Neural progenitor cell (in vitro differentiated cells): Measurements from ENCODE around the gene IMPDH1. TPM values are rescaled to one million over a fixed set of nuclear protein-coding genes. Genes with fewer than 3 reads are reported as not detected.

Experiments used
- DNase-seq: peaks from one replicate; pipeline ENCODE4 v3.0.0-alpha.2; 2016; ENCODE audit warnings: low spot score
- H2AFZ ChIP-seq: fragments of 200-600 bp; sonication (generic); replicated peaks from 2 replicates; pipeline ENCODE4 v1.6.1; 2016; ENCODE audit warnings: antibody characterized with exemption
- H3F3A ChIP-seq: fragments of 200-600 bp; sonication (generic); 2 replicates; pipeline ENCODE4 v1.6.1; 2016; ENCODE audit warnings: antibody characterized with exemption, low read depth
- H3K27ac ChIP-seq: fragments of 200-600 bp; sonication (generic); 2 replicates; pipeline ENCODE4 v1.5.1; 2016; ENCODE audit warnings: mild to moderate bottlenecking
- H3K27me3 ChIP-seq: fragments of 200-600 bp; sonication (generic); 2 replicates; pipeline ENCODE4 v1.6.1; 2016; ENCODE audit warnings: mild to moderate bottlenecking, moderate library complexity
- H3K36me3 ChIP-seq: fragments of 200-600 bp; sonication (generic); 2 replicates; pipeline ENCODE4 v1.5.1; 2016
- H3K4me1 ChIP-seq: fragments of 200-600 bp; sonication (generic); 2 replicates; pipeline ENCODE4 v1.6.1; 2016; ENCODE audit warnings: mixed run types
- H3K4me2 ChIP-seq: fragments of 200-600 bp; sonication (generic); 2 replicates; pipeline ENCODE4 v1.6.1; 2016
- H3K4me3 ChIP-seq: fragments of 200-600 bp; sonication (generic); 2 replicates; pipeline ENCODE4 v1.5.1; 2016
- H3K79me2 ChIP-seq: fragments of 200-600 bp; sonication (generic); 2 replicates; pipeline ENCODE4 v1.6.1; 2016; ENCODE audit warnings: low read depth
- H3K9ac ChIP-seq: fragments of 200-600 bp; sonication (generic); 2 replicates; pipeline ENCODE4 v1.6.1; 2016
- H3K9me3 ChIP-seq: fragments of 200-600 bp; sonication (generic); 2 replicates; pipeline ENCODE4 v1.5.1; 2016; ENCODE audit warnings: low read depth
- H4K20me1 ChIP-seq: fragments of 200-600 bp; sonication (generic); 2 replicates; pipeline ENCODE4 v1.6.1; 2016; ENCODE audit warnings: low read depth
- H3K27ac Mint-ChIP-seq: 3 replicates; pipeline ENCODE4 v1.8.0; 2021; ENCODE audit warnings: mixed read lengths
- H3K27me3 Mint-ChIP-seq: 2 replicates; pipeline ENCODE4 v1.8.0; 2022; ENCODE audit warnings: low read depth, mild to moderate bottlenecking, inconsistent platforms, moderate library complexity, mixed read lengths; ENCODE audit not compliant: insufficient read depth
- H3K36me3 Mint-ChIP-seq: 3 replicates; pipeline ENCODE4 v1.8.0; 2021; ENCODE audit warnings: mixed read lengths
- H3K4me1 Mint-ChIP-seq: 3 replicates; pipeline ENCODE4 v1.8.0; 2021; ENCODE audit warnings: mixed read lengths
- H3K4me3 Mint-ChIP-seq: 3 replicates; pipeline ENCODE4 v1.8.0; 2021; ENCODE audit warnings: mild to moderate bottlenecking, moderate library complexity, mixed read lengths
- H3K9me3 Mint-ChIP-seq: 3 replicates; pipeline ENCODE4 v1.8.0; 2020; ENCODE audit warnings: mixed read lengths
- CTCF ChIP-seq: fragments of 200-600 bp; sonication (generic); IDR thresholded peaks from 2 replicates; pipeline ENCODE4 v1.5.1; 2017; ENCODE audit warnings: antibody characterized with exemption, mild to moderate bottlenecking
- EZH2 ChIP-seq: fragments of 200-600 bp; sonication (generic); IDR thresholded peaks from 2 replicates; pipeline ENCODE4 v1.6.1; 2017; ENCODE audit warnings: antibody characterized with exemption, mild to moderate bottlenecking, moderate library complexity
- EZH2phosphoT487 ChIP-seq: fragments of 200-600 bp; sonication (generic); IDR thresholded peaks from 2 replicates; pipeline ENCODE4 v1.6.1; 2017; ENCODE audit warnings: antibody characterized with exemption
- total RNA-seq: library from RNA; depleted of rRNA; stranded (reverse); fragments of >200 nt; gene quantifications from 2 replicates; pipeline ENCODE4 v1.2.3, GENCODE V29; 2015; ENCODE audit warnings: low replicate concordance

The IMPDH1 gene
- total RNA-seq, 1 donor from 2014 or later: 17.0 TPM

DNA sequence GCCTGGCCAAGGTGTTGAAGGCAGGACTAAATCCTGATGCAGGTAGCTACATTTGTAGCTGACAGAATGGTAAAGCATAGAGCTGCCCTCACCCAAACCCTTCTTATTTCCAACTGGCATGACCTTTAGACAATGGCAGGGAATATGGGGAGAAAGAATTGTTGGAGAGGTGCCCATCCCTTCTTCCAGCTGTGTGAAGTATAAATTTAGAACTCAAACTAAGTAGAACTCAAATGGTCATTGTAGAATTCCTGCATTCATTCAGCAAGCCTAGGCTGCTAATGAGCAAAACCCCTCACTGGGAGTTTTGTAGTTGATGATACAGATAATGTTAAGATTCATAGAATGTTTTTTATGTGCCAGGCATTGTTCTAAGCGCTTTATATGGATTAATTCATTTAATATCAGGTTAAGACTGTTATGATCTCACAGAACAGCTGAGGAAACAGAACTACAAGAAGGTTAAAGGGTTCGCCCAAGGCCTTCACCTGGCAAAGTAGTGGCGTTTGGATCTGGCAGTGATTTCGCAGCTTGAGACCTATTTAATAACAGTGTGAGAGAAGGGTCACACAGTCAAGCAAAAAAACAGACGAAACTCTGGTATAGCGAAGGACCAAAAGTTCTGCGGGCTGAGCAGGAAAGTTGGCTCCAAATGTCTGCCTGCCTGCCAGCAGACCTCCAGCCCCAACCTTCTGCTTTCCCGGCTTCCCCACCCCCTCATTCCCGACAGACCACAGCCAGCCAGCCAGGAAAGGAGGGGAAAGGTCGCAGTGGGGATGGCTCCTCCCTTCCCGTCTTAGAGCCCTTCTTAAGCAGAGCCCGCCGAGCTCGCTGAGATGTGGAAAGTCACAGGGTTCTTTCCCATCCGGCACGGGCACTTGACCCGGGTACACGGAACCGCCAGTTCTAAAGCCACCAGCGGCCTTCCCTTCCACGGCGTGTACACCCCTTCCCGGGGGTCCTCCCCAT is 44.3 kb upstream of the IMPDH1 start:
- H3K27me3 ChIP-seq: no peaks in the 10 kb centered on the region
- H3K4me1 ChIP-seq: peaks cover 20% of the 10 kb centered on the region
- peaks cover 23% of the 10 kb centered on the region for H4K20me1 ChIP-seq
- DNase-seq: peak; percentile 88
- Mint-ChIP-seq H3K27me3 (peaks cover 10% of the 10 kb centered on the region), H3K4me3 (peak overlapping the region; percentile 76), H3K4me1 (peaks cover 45% of the 10 kb centered on the region), H3K36me3 (peaks cover 15% of the 10 kb centered on the region), H3K27ac (peak overlapping the region; percentile 54), H3K9me3 (no peaks in the 10 kb centered on the region)
- peaks cover 30% of the 10 kb centered on the region for H3F3A ChIP-seq
- H3K27ac ChIP-seq: no peak overlapping the region
- no peak overlapping the region for H3K9ac ChIP-seq
- H3K79me2 ChIP-seq: peaks cover 36% of the 10 kb centered on the region
- no peak for TF ChIP-seq CTCF
- no peak for TF ChIP-seq EZH2phosphoT487
- no peak for TF ChIP-seq EZH2
- H3K9me3 ChIP-seq: no peaks in the 10 kb centered on the region
- H3K4me3 ChIP-seq: peak overlapping the region; percentile 2
- H2AFZ ChIP-seq: peak overlapping the region; percentile 38
- H3K4me2 ChIP-seq: peak overlapping the region; percentile 48
- H3K36me3 ChIP-seq: peaks cover 3% of the 10 kb centered on the region

GRCh38 chr7:128452552-128452951 is 42.8 kb upstream of the IMPDH1 start:
- no peak overlapping the region for H3K27ac ChIP-seq
- no peak overlapping the region for H3K9ac ChIP-seq
- Mint-ChIP-seq H3K4me1 (peaks cover 33% of the 10 kb centered on the region), H3K4me3 (peak overlapping the region; percentile 8), H3K36me3 (peaks cover 5% of the 10 kb centered on the region), H3K27ac (no peak overlapping the region), H3K27me3 (peaks cover 6% of the 10 kb centered on the region), H3K9me3 (no peaks in the 10 kb centered on the region)
- peaks cover 20% of the 10 kb centered on the region for H3K79me2 ChIP-seq
- no peak for TF ChIP-seq EZH2phosphoT487
- no peak for TF ChIP-seq EZH2
- no peak for TF ChIP-seq CTCF
- H3K27me3 ChIP-seq: no peaks in the 10 kb centered on the region
- H2AFZ ChIP-seq: no peak overlapping the region
- no peak for DNase-seq
- peaks cover 7% of the 10 kb centered on the region for H4K20me1 ChIP-seq
- peaks cover 20% of the 10 kb centered on the region for H3F3A ChIP-seq
- H3K4me1 ChIP-seq: peaks cover 7% of the 10 kb centered on the region
- no peak overlapping the region for H3K4me2 ChIP-seq
- no peak overlapping the region for H3K4me3 ChIP-seq
- no peaks in the 10 kb centered on the region for H3K36me3 ChIP-seq
- H3K9me3 ChIP-seq: no peaks in the 10 kb centered on the region

- no peak overlapping the region for H3K27ac ChIP-seq
- no peaks in the 10 kb centered on the region for H3K27me3 ChIP-seq
- no peak overlapping the region for H3K4me3 ChIP-seq
- no peak for DNase-seq
- Mint-ChIP-seq H3K4me1 (peaks cover 19% of the 10 kb centered on the region), H3K36me3 (no peaks in the 10 kb centered on the region), H3K4me3 (no peak overlapping the region), H3K27me3 (peaks cover 6% of the 10 kb centered on the region), H3K9me3 (no peaks in the 10 kb centered on the region), H3K27ac (no peak overlapping the region)
- TF ChIP-seq CTCF (no peak), EZH2 (no peak), EZH2phosphoT487 (no peak)
- H3K36me3 ChIP-seq: no peaks in the 10 kb centered on the region
- peaks cover 4% of the 10 kb centered on the region for H3K79me2 ChIP-seq
- H3K4me1 ChIP-seq: peaks cover 7% of the 10 kb centered on the region
- no peaks in the 10 kb centered on the region for H3K9me3 ChIP-seq
- no peak overlapping the region for H2AFZ ChIP-seq
- H4K20me1 ChIP-seq: no peaks in the 10 kb centered on the region
- peaks cover 20% of the 10 kb centered on the region for H3F3A ChIP-seq
- H3K4me2 ChIP-seq: no peak overlapping the region
- H3K9ac ChIP-seq: no peak overlapping the region
These were observed 41.1 kb upstream of the IMPDH1 start for GRCh38 chr7:128450913-128451312.
